Non-pigmented ciliary epithelial cell (primary cell): ENCODE measurements around the gene GSTM2.

Experiments
- DNase-seq: peaks from one replicate; pipeline ENCODE4 v3.0.0-alpha.2; 2010; ENCODE audit warnings: low read depth

GSTM2 gene

GRCh38 chr1:109629372-109630030, 38.4 kb upstream of the GSTM2 start:
- no peak for DNase-seq

DNA sequence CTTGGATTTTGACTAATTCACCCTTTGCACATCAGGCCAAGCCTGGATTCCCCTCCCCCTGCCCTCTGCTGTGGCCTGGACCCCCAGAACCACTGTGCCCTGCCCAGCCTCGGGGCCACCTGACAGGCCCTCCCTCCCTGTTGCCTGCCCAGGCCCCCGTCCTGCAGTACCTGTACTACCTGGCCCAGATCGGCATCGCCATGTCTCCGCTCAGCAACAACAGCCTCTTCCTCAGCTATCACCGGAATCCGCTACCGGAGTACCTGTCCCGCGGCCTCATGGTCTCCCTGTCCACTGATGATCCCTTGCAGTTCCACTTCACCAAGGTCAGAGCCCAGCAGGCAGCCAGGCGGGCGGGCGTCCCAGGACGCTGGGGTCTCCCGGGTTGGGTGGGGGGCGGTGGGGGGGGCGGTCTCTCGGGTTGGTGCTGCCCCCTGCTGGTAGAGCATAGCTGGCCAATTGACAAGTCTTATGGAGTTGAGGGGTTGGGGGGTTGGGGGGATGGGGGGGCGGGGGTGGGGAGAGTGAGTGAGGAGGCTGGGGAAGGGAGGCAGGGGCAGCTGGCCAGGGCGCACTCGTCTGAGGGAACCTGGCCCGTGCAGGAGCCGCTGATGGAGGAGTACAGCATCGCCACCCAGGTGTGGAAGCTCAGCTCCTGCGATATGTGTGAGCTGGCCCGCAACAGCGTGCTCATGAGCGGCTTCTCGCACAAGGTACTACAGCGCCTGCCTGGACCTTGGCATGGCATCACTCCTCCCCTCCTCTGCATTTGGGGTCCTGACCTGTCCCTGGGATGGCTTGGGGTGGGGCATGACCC, 37.6 kb upstream of the GSTM2 start:
- no peak for DNase-seq

DNA sequence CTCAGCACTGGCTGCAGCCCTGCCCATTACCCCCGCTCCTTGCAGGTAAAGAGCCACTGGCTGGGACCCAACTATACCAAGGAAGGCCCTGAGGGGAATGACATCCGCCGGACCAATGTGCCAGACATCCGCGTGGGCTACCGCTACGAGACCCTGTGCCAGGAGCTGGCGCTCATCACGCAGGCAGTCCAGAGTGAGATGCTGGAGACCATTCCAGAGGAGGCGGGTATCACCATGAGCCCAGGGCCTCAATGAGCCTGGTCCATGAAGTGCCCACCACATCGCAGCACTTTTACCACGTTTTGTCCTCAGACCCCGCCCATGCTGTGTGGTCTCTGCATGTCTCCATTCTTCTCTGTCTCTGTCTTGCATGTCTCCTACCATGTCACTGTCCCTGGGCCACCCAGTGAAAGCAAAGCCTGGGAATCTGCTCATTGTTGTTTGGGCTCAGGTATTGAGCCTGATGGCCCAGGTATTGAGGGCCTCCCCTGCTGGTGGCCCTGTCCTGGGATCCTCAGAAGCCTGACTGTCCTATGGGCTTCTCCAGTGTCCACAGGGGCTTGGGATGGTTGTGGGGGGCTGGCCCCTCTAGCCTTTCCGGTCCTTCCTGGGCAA, 36.9 kb upstream of the GSTM2 start:
- DNase-seq = no peak

GRCh38 chr1:109631513-109632505, 36.0 kb upstream of the GSTM2 start:
- no peak for DNase-seq

DNA sequence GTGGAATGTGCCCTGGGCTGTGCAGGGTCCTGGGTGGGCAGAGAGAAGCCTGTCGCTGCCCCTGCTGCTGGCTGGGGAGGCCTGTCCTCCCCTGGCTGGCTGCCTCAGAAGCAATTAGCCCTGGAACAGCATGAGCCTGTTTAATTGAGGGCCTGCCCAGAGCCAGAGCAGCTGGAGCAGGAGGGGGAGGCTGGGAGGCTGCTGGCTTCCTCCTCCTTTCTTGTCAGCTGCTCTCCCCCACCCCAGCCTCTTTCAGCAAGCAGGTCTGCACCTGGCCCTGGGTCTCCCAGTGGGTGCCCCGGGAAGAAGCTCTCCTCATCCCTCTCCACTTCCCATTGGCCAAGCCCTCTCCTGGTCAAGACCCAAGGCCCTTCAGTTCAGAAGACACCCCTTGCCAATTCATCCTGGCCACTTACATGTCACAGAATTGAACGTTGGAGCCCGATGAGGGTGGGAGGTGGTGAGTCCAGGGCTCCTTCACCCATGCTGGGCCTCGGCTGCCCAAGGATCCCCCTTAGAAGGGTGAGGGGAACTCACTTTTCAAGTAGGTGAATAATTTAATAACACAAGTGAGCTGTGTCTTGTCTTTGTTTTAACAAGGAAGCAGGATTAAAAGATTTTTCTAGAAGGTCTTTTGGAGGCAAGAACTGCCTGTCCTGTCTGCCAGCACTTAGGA, 35.0 kb upstream of the GSTM2 start:
- DNase-seq = no peak

GRCh38 chr1:109634292-109634691, 33.6 kb upstream of the GSTM2 start:
- no peak for DNase-seq

DNA sequence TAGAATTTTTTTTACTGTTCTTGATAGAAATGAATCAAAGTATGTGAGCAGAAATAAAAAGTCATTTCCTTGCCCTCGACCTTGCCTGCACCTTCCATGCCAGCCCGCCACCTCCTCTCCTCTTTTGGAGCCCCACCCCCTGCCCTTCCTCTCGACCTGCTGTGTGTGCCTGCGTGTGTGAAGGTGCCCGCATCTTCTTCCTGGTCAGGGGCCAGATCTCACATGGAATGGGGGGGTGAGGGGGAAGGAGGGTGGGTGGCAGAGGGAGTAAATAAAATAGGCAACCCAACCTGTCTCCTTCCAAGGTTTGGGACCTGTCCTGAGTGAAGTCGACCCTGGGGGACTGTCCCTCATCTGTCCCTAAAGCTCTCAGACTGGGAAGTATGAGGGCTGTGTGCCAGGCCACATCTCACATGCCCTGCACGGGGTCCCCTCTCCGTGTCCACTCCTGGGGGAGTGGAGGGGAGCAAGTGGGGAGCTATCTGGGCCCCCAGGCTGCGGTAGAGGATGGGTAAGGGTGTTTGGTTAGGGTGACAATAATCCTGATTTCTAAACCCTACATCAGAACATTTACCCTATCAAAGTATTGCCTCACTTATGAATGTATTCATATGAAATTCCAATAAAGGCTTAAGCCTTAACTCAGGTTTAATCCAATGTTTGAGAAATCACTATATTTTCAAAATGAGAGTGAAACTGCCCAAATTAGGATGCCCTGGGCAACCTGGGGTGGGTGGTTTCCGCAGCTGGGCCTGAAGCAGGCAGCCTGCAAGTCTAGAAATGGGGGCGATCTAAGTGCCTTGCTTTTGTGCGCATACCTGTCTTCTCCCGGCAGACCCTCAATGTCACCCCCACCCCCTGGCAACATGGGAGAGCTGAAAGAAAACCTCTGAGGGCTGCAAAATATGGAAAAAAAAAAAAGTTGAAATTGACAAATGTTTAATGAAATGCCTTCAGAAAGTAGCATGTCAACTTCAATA, 32.8 kb upstream of the GSTM2 start:
- no peak for DNase-seq

DNA sequence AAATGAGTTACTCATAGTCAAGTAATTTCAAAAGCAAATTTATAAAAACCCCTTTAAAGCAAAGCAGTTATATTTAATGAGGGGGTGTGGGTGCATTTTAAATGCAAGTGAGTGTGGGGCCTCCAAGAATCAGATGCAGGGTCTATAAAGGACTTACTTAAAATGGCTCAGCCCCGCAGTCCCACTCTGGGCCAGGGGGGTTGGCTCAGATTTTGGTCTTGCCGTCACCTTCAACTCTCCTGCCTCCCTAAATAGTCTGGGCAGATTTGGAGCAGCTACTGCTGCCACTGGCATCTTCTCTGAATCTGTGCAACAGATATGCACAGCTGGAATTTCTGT, 32.0 kb upstream of the GSTM2 start:
- no peak for DNase-seq

DNA sequence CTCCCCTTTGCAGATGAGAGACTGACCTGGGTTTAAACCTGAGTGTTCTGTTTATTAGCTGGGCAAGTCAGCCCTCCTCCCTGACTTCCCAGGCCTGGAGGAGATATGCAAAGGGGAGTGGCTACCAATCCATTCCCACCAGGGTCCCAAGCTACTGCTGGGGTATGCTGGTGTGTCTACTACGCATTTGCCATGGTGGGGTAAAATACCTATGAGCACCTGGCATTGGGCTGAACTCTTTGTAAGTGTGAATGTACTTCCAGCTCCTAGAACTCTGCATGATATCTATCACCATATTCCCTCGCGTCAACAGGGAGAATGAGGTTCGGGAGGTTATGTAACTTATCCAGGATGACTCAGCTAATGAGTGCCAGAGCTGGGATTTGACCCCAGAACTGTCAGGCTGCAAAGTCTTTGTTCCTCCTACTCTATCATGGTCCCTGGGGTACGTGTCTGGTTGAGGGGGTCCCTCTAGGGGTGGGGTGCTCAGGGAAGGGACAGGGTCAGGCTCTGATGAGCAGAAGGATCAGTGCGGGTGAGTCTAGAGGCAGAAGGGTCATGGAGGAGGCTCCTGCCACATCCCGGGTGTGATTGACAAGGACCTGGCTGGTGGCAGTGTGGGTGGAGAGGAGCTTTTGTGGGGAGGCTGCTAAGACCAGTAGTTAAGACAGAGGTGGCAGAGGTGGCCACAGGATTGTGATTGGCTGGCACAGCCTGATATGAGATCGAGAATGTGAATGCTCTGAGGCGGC, 31.5 kb upstream of the GSTM2 start:
- DNase-seq = no peak

DNA sequence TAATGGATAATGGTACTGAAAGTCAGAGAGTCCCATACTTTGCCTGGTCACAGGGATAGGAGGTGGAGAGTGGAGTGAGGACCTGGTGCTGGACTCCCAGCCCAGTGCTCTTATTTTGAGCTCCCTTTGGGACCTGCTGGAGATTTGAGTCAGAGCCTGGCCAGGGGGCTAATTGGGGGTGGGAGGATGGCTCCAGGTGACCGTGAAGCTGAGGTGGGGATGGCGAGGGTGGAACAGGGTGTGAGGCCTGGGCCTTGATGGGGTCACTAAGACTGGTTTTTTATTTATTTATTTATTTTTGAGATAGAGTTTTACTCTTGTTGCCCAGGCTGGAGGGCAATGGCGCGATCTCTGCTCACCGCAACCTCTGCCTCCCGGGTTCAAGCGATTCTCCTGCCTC, 30.4 kb upstream of the GSTM2 start:
- DNase-seq = no peak

- no peak for DNase-seq
Measured at GRCh38 chr1:109639063-109639840, 28.6 kb upstream of the GSTM2 start.

- no peak for DNase-seq
Measured at GRCh38 chr1:109639841-109640184, 28.0 kb upstream of the GSTM2 start.

DNA sequence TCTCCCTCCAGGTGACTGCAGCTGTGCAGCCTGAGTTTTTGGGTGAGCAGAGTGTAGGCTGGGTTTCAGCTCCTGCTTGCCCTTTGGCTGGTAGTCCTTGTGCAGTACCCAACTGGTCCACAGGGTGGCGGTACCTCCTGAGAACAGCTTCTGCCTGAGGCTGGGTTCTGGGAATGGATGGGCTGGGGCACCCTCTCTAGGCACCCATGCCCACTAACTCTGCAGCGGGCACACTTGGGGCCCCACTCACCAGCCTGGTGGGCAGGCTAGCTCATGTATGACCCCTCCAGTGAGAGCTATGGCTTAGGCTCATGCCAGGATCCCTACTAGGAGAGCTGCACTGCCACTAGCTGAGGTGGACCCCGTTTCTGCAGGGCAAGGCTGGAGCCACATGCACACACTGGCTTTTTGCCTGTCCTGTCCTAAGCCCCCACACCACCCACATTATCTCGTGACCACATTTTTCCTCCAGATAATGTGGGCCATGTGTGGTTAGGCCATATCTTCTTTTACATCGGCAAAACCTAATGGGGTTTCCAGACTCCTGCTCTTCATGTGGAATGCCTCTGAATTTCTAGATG, 27.5 kb upstream of the GSTM2 start:
- no peak for DNase-seq

GRCh38 chr1:109641078-109641740, 26.6 kb upstream of the GSTM2 start:
- no peak for DNase-seq

- DNase-seq = no peak
Measured at GRCh38 chr1:109641861-109642260, 26.0 kb upstream of the GSTM2 start.

GRCh38 chr1:109642626-109643025, 25.2 kb upstream of the GSTM2 start:
- DNase-seq = no peak

DNA sequence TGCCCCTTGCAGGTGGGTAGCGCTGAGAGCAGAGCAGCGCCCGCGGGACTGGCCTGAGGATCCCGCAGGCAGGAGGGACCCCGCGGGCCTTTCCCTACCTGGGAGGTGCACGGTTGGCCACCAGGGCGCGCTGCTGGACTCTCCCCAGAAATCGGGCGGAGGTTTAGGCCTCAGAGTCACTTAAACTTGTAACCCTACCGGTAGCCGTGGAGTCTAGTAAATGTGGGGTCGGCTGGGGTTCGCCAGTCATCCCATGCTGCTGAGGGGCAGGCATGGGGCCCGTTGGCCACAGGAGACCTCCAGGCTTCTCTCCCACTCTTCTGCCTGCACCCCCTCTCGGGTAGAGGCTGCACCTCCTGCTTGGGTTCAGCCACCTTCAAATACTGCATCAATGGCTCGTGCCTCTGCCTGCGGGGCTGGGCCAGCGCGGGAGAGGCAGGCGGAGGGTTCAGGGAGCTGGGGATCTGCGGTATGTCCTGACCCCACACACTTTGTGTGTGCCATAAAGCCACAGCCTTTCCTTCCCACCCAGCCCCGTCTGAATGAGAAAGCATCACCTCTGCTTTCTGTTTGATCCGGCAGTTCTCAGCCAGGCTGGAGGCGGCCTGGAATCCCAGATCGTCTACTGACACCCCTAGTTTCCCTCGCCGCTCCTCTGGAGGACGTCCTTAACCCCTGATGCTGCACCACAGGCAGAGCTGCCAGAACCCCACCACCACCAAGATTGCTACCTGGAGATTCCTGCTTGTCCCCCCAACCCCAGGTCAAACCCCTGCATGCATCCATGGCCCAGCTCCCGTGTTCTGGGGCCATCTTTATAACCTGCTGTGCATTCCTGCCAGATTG, 24.2 kb upstream of the GSTM2 start:
- DNase-seq = no peak
